GM12878 (cell line): ENCODE measurements around the gene NRN1L.

ENCODE experiments used
- BRCA1 ChIP-seq: IDR thresholded peaks from 2 replicates; pipeline ENCODE4 v1.6.1; 2011; ENCODE audit warnings: low read depth, low read length, improper control_type of control experiment
- CREM ChIP-seq: IDR thresholded peaks from 2 replicates; pipeline ENCODE4 v1.6.1; 2014; ENCODE audit warnings: antibody characterized with exemption, low read depth
- CTCF ChIP-seq, 3 experiments: IDR thresholded peaks in 2 of 3; conservative IDR thresholded peaks in 1 of 3; 2 replicates each; pipeline ENCODE4 v1.5.1; 2011; ENCODE audit warnings: low read depth in 3 of 3, low read length in 3 of 3, mild to moderate bottlenecking in 3 of 3, control low read depth in 2 of 3, moderate library complexity in 2 of 3, inconsistent platforms in 1 of 3, mixed read lengths in 1 of 3; ENCODE audit not compliant: control insufficient read depth in 2 of 3, insufficient read depth in 1 of 3; ENCODE audit errors: extremely low read depth in 1 of 3
- EED ChIP-seq: sonication (generic); IDR thresholded peaks from 2 replicates; pipeline ENCODE4 v1.6.1; 2016; ENCODE audit warnings: antibody characterized with exemption, low read depth
- MEF2A ChIP-seq: IDR thresholded peaks from 2 replicates; pipeline ENCODE4 v1.6.1; 2011; ENCODE audit warnings: low read depth, mild to moderate bottlenecking, low read length, moderate library complexity; ENCODE audit not compliant: insufficient read depth
- MEF2B ChIP-seq: fragments of 450-650 bp; IDR thresholded peaks from 2 replicates; pipeline ENCODE4 v1.6.1; 2018; ENCODE audit warnings: mild to moderate bottlenecking, moderate library complexity; ENCODE audit not compliant: partially characterized antibody, poor library complexity, severe bottlenecking
- NFYB ChIP-seq: IDR thresholded peaks from 2 replicates; pipeline ENCODE4 v1.6.1; 2011; ENCODE audit warnings: low read depth, mild to moderate bottlenecking, low read length, improper control_type of control experiment, moderate library complexity; ENCODE audit not compliant: insufficient read depth
- POLR2A ChIP-seq: IDR thresholded peaks from 2 replicates; pipeline ENCODE4 v1.6.1; 2011; ENCODE audit warnings: low read depth, mild to moderate bottlenecking, low read length
- PRDM15 ChIP-seq: fragments of 450-650 bp; formaldehyde crosslinking; IDR thresholded peaks from 2 replicates; pipeline ENCODE4 v1.4.0; 2020; ENCODE audit warnings: mild to moderate bottlenecking, moderate library complexity
- TCF3 ChIP-seq: IDR thresholded peaks from 2 replicates; pipeline ENCODE4 v1.6.1; 2012; ENCODE audit warnings: low read depth, mild to moderate bottlenecking, low read length, borderline replicate concordance; ENCODE audit not compliant: insufficient read depth
- TCF7 ChIP-seq: IDR thresholded peaks from 2 replicates; pipeline ENCODE4 v1.6.1; 2014; ENCODE audit warnings: antibody characterized with exemption, borderline replicate concordance

GRCh38 chr16:67846063-67846319 lies 38.7 kb upstream of the NRN1L start:
- TF ChIP-seq NFYB (no peak), MEF2B (no peak), TCF7 (no peak), CTCF (IDR thresholded peaks at IDR 0.05 in 2 of 3, conservative IDR thresholded peaks at IDR 0.05 in 1 of 3; ENCODE audit: control insufficient read depth in 2 of 3, extremely low read depth in 1 of 3, insufficient read depth in 1 of 3, low read depth in 3 of 3, low read length in 3 of 3) (no peak), PRDM15 (no peak), BRCA1 (no peak), MEF2A (no peak), POLR2A (no peak), TCF3 (no peak), CREM (no peak), EED (no peak)
